ENCODE data around the gene NPHP4. TPM values are rescaled to one million over a fixed set of nuclear protein-coding genes. Genes with fewer than 3 reads are reported as not detected.

Gene NPHP4
- total and polyA plus RNA-seq, 4 donors: 1.7 to 5.6 (median 3.5) TPM

DNA sequence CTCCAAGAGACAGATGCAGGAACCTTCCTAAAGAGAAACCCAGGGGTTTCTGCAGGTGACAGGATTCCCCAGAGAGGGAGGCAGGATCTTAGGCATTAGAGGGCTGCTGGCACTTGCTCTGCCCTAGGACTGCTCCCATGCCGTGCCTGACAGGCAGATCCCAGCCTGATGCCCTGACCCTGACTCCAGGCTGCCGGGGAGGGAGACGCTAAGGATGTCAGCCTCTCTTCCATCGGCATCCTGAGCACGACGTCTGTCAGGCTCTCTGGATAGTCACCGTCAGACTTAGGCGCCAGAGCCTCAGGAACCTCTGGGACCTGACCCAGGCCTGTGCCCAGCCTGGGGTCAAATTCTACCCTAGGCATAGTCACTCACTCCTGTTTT is 157.1 kb downstream of the NPHP4 start:
- Histone ChIP-seq H3K9me3 (ENCODE audit: control insufficient read depth in 4 of 4, low read length in 3 of 4) (no peaks in the 10 kb centered on the region), H3K4me1 (ENCODE audit: control insufficient read depth in 4 of 4, insufficient read depth in 4 of 4, low read length in 3 of 4) (no peaks in the 10 kb centered on the region), H3K4me3 (ENCODE audit: low read depth in 1 of 3, low read length in 3 of 3) (no peak overlapping the region), H3K27ac (ENCODE audit: low read depth in 1 of 2, low read length in 2 of 2) (no peak overlapping the region), H3K36me3 (ENCODE audit: control insufficient read depth in 4 of 4, insufficient read depth in 3 of 4, low read depth in 1 of 4, low read length in 3 of 4) (no peaks in the 10 kb centered on the region), H3K27me3 (ENCODE audit: control insufficient read depth in 4 of 4, insufficient read depth in 4 of 4, low read length in 3 of 4) (peaks cover 0 to 3% (median 0%) of the 10 kb centered on the region in 4 donors), H3K9ac (ENCODE audit: low read depth in 1 of 2, low read length in 2 of 2) (no peak overlapping the region)
- TF ChIP-seq RAD21 (IDR thresholded peaks at IDR 0.05) (no peak), FOXA2 (IDR thresholded peaks at IDR 0.05) (no peak), HNF4G (IDR thresholded peaks at IDR 0.05) (no peak), NR2F2 (IDR thresholded peaks at IDR 0.05) (no peak), EGR1 (IDR thresholded peaks at IDR 0.05; ENCODE audit: low read depth in 2 of 2) (no peak), YY1 (IDR thresholded peaks at IDR 0.05) (no peak), JUND (IDR thresholded peaks at IDR 0.05) (no peak)
- TF ChIP-seq, protein P1, sequence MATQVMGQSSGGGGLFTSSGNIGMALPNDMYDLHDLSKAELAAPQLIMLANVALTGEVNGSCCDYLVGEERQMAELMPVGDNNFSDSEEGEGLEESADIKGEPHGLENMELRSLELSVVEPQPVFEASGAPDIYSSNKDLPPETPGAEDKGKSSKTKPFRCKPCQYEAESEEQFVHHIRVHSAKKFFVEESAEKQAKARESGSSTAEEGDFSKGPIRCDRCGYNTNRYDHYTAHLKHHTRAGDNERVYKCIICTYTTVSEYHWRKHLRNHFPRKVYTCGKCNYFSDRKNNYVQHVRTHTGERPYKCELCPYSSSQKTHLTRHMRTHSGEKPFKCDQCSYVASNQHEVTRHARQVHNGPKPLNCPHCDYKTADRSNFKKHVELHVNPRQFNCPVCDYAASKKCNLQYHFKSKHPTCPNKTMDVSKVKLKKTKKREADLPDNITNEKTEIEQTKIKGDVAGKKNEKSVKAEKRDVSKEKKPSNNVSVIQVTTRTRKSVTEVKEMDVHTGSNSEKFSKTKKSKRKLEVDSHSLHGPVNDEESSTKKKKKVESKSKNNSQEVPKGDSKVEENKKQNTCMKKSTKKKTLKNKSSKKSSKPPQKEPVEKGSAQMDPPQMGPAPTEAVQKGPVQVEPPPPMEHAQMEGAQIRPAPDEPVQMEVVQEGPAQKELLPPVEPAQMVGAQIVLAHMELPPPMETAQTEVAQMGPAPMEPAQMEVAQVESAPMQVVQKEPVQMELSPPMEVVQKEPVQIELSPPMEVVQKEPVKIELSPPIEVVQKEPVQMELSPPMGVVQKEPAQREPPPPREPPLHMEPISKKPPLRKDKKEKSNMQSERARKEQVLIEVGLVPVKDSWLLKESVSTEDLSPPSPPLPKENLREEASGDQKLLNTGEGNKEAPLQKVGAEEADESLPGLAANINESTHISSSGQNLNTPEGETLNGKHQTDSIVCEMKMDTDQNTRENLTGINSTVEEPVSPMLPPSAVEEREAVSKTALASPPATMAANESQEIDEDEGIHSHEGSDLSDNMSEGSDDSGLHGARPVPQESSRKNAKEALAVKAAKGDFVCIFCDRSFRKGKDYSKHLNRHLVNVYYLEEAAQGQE (IDR thresholded peaks at IDR 0.05): no peak
- TF ChIP-seq, protein P2, sequence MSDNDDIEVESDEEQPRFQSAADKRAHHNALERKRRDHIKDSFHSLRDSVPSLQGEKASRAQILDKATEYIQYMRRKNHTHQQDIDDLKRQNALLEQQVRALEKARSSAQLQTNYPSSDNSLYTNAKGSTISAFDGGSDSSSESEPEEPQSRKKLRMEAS (IDR thresholded peaks at IDR 0.05): no peak
- TF ChIP-seq, protein P3, sequence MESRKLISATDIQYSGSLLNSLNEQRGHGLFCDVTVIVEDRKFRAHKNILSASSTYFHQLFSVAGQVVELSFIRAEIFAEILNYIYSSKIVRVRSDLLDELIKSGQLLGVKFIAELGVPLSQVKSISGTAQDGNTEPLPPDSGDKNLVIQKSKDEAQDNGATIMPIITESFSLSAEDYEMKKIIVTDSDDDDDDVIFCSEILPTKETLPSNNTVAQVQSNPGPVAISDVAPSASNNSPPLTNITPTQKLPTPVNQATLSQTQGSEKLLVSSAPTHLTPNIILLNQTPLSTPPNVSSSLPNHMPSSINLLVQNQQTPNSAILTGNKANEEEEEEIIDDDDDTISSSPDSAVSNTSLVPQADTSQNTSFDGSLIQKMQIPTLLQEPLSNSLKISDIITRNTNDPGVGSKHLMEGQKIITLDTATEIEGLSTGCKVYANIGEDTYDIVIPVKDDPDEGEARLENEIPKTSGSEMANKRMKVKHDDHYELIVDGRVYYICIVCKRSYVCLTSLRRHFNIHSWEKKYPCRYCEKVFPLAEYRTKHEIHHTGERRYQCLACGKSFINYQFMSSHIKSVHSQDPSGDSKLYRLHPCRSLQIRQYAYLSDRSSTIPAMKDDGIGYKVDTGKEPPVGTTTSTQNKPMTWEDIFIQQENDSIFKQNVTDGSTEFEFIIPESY (IDR thresholded peaks at IDR 0.05): no peak
- WGBS: 59% methylated on average over 8 of the region's 8 CpGs
- DNase-seq (ENCODE audit: low spot score): no peak

GRCh38 chr1:5834477-5835178 is 157.6 kb downstream of the NPHP4 start:
- DNase-seq (ENCODE audit: low spot score): no peak
- no peak overlapping the region for H3K27ac ChIP-seq (ENCODE audit: low read depth in 1 of 2, low read length in 2 of 2)
- no peaks in the 10 kb centered on the region for H3K36me3 ChIP-seq (ENCODE audit: control insufficient read depth in 4 of 4, insufficient read depth in 3 of 4, low read depth in 1 of 4, low read length in 3 of 4)
- WGBS: 79% methylated on average over 32 of the region's 32 CpGs
- H3K9ac ChIP-seq (ENCODE audit: low read depth in 1 of 2, low read length in 2 of 2): no peak overlapping the region
- H3K9me3 ChIP-seq (ENCODE audit: control insufficient read depth in 4 of 4, low read length in 3 of 4): no peaks in the 10 kb centered on the region
- H3K4me1 ChIP-seq (ENCODE audit: control insufficient read depth in 4 of 4, insufficient read depth in 4 of 4, low read length in 3 of 4): no peaks in the 10 kb centered on the region
- TF ChIP-seq HNF4G (IDR thresholded peaks at IDR 0.05) (no peak), HNF4A (conservative IDR thresholded peaks at IDR 0.05) (no peak), CTCF (IDR thresholded peaks at IDR 0.05; ENCODE audit: low read depth, low read length, missing input control) (no peak), TAF1 (conservative IDR thresholded peaks at IDR 0.05) (no peak), JUND (IDR thresholded peaks at IDR 0.05) (no peak), FOXA1 (IDR thresholded peaks at IDR 0.05) (no peak), NR2F2 (IDR thresholded peaks at IDR 0.05) (no peak)
- TF ChIP-seq, protein P2 (IDR thresholded peaks at IDR 0.05): no peak
- TF ChIP-seq, protein P3 (IDR thresholded peaks at IDR 0.05): no peak
- no peak overlapping the region for H3K4me3 ChIP-seq (ENCODE audit: low read depth in 1 of 3, low read length in 3 of 3)
- H3K27me3 ChIP-seq (ENCODE audit: control insufficient read depth in 4 of 4, insufficient read depth in 4 of 4, low read length in 3 of 4): peaks cover 0 to 3% (median 0%) of the 10 kb centered on the region in 4 donors

All from liver (tissue), 9 donors.